CD14-positive monocyte (primary cell): ENCODE results near the gene NOTCH1. TPM values are rescaled to one million over a fixed set of nuclear protein-coding genes. Genes with fewer than 3 reads are reported as not detected.

Experiments
- DNase-seq, 3 donors: peaks; one replicate each; pipeline ENCODE4 v3.0.0-alpha.2; 2011 to 2022
- H2AFZ ChIP-seq: 2 replicates; pipeline ENCODE4 v1.6.0; 2012; ENCODE audit warnings: mild to moderate bottlenecking, low read depth, low read length, inconsistent platforms; ENCODE audit not compliant: insufficient read depth, poor library complexity, severe bottlenecking
- H3K27ac ChIP-seq, 2 donors: 1 replicate in 1 of 2; 2 replicates in 1 of 2; pipeline ENCODE4 v1.5.1; 2012 to 2013; ENCODE audit warnings: low read length in 2 of 2, control low read depth in 1 of 2, inconsistent platforms in 1 of 2, low read depth in 1 of 2, mild to moderate bottlenecking in 1 of 2
- H3K27me3 ChIP-seq, 2 donors: one replicate each; pipeline versions ENCODE4 v1.6.0 to v1.6.1; 2011 to 2013; ENCODE audit warnings: low read length in 2 of 2; ENCODE audit not compliant: control insufficient read depth in 2 of 2, insufficient read depth in 2 of 2
- H3K36me3 ChIP-seq, 2 donors: replicated peaks in 1 of 2; 1 replicate in 1 of 2; 2 replicates in 1 of 2; pipeline versions ENCODE4 v1.5.1 to v1.6.1; 2012 to 2013; ENCODE audit warnings: low read length in 2 of 2, control low read depth in 1 of 2, inconsistent platforms in 1 of 2, mild to moderate bottlenecking in 1 of 2; ENCODE audit not compliant: insufficient read depth in 2 of 2, control insufficient read depth in 1 of 2
- H3K4me1 ChIP-seq, 2 donors: 1 replicate in 1 of 2; 2 replicates in 1 of 2; pipeline versions ENCODE4 v1.5.1 to v1.6.1; 2012 to 2013; ENCODE audit warnings: low read length in 2 of 2, control low read depth in 1 of 2, inconsistent platforms in 1 of 2, mild to moderate bottlenecking in 1 of 2, moderate library complexity in 1 of 2; ENCODE audit not compliant: insufficient read depth in 2 of 2, control insufficient read depth in 1 of 2
- H3K4me2 ChIP-seq: replicated peaks from 2 replicates; pipeline ENCODE3; 2012; ENCODE audit warnings: low read length, moderate library complexity, mild to moderate bottlenecking; ENCODE audit not compliant: poor library complexity, severe bottlenecking; ENCODE audit errors: extremely low read depth
- H3K4me3 ChIP-seq, 3 experiments: fragments of 200-600 bp in 1 of 3; sonication (generic) in 1 of 3; replicated peaks in 1 of 3; 1 replicate in 2 of 3; 2 replicates in 1 of 3; pipeline ENCODE4 v1.5.1; 2011 to 2013; ENCODE audit warnings: low read length in 3 of 3, mild to moderate bottlenecking in 3 of 3, control low read depth in 2 of 3, low read depth in 2 of 3, inconsistent platforms in 1 of 3, moderate library complexity in 1 of 3
- H3K79me2 ChIP-seq: 2 replicates; pipeline ENCODE4 v1.6.0; 2012; ENCODE audit warnings: mild to moderate bottlenecking, control low read depth, inconsistent platforms, low read length, moderate library complexity; ENCODE audit not compliant: insufficient read depth
- H3K9ac ChIP-seq: 2 replicates; pipeline ENCODE4 v1.6.0; 2017; ENCODE audit warnings: low read length, mild to moderate bottlenecking; ENCODE audit not compliant: insufficient read depth, poor library complexity, severe bottlenecking
- H3K9me3 ChIP-seq, 2 donors: replicated peaks in 1 of 2; 1 replicate in 1 of 2; 2 replicates in 1 of 2; pipeline versions ENCODE4 v1.5.1 to v1.6.1; 2012 to 2013; ENCODE audit warnings: low read length in 2 of 2, control low read depth in 1 of 2; ENCODE audit not compliant: control insufficient read depth in 1 of 2, insufficient read depth in 1 of 2
- H4K20me1 ChIP-seq: 2 replicates; pipeline ENCODE4 v1.6.0; 2012; ENCODE audit warnings: mild to moderate bottlenecking, low read length, control low read depth, moderate library complexity; ENCODE audit not compliant: insufficient read depth
- H3K27ac Mint-ChIP-seq, 7 donors: one replicate each; pipeline ENCODE4 v1.8.0; 2020; ENCODE audit warnings: mild to moderate bottlenecking in 7 of 7, mixed read lengths in 7 of 7, moderate library complexity in 6 of 7, inconsistent platforms in 2 of 7
- H3K27me3 Mint-ChIP-seq, 3 donors: one replicate each; pipeline ENCODE4 v1.8.0; 2021 to 2022; ENCODE audit warnings: low read depth in 3 of 3, mild to moderate bottlenecking in 3 of 3, mixed read lengths in 3 of 3, moderate library complexity in 3 of 3, inconsistent platforms in 1 of 3
- H3K36me3 Mint-ChIP-seq, 2 donors: one replicate each; pipeline ENCODE4 v1.8.0; 2020; ENCODE audit warnings: mixed read lengths in 2 of 2, inconsistent platforms in 1 of 2, mild to moderate bottlenecking in 1 of 2
- H3K4me1 Mint-ChIP-seq: one replicate; pipeline ENCODE4 v1.8.0; 2020; ENCODE audit warnings: mild to moderate bottlenecking, mixed read lengths
- H3K4me3 Mint-ChIP-seq, 2 donors: one replicate each; pipeline ENCODE4 v1.8.0; 2020; ENCODE audit warnings: mild to moderate bottlenecking in 2 of 2, mixed read lengths in 2 of 2, moderate library complexity in 1 of 2
- H3K9me3 Mint-ChIP-seq, 7 donors: one replicate each; pipeline ENCODE4 v1.8.0; 2020 to 2022; ENCODE audit warnings: mixed read lengths in 7 of 7, mild to moderate bottlenecking in 6 of 7, moderate library complexity in 6 of 7, inconsistent platforms in 2 of 7
- WGBS: methylation state at CpG from one replicate; pipeline ENCODE4 v1.1.5; 2013; ENCODE audit warnings: missing lambda C conversion rate; ENCODE audit not compliant: insufficient coverage; 5-methylcytosine and 5-hydroxymethylcytosine counted together
- intact Hi-C, 2 donors: fragments of 100-400 bp; cut with micrococcal nuclease; formaldehyde crosslinking; loops; one replicate each; pipeline versions ENCODE4 v1.15.0 to v1.15.1; 2023
- polyA plus RNA-seq, 3 donors: library from polyadenylated mRNA; depleted of rRNA in 1 of 3; unstranded in 2 of 3; stranded (reverse) in 1 of 3; fragments of 300-500 nt in 2 of 3; fragments of >200 nt in 1 of 3; fragmentation: Illumina TruSeq in 2 of 3; gene quantifications; 1 replicate in 2 of 3; 2 replicates in 1 of 3; pipeline ENCODE4 v1.2.3, GENCODE V29; 2012 to 2021
- TF ChIP-seq, protein P1 (sequence below): fragments of 200-600 bp; IDR thresholded peaks from one replicate; pipeline ENCODE4 v1.8.0; 2022; ENCODE audit warnings: antibody characterized with exemption, mild to moderate bottlenecking

The NOTCH1 gene
- polyA plus RNA-seq, 3 donors: 1.4 to 33.0 (median 2.2) TPM

DNA sequence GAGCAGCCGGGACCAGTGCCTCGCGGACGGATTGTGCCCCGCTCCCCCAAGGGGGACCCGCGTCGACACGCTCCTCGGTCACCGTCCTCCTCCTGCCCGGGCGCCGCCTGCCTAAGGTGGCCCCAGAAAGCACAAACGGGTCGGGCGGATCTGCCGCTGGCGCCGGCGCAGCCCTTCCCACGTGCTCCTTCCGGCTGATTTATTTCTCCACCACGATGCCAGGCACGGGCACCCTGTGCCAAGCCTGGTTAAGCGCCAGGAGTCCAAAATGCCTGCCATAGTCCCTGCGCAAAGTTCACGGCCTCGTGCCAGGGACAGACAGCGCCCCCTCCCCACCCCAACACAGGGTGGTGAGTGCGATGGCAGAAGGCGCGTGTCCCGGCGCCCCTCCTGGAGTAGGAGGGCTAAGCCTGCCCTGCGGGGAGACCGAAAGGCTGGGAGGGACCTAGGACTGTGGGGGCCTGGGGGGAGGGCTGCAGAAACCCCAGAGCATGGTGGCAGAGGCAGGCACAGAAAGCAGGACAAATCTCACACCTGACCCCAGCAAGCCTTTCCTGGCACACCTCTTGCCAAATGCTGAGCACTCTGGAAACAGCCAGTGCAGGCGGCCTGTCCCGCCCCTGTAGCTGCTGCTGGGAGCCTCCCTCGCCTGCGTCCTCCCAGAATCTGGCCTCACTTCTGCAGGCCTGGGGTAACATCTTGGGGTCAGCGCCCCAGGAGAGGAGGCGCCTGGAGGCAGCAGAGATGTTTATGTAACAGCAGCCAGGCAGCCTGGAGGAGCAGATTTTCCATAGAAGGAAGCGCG lies 1.1 kb upstream of the NOTCH1 start:
- peak overlapping the region; percentile 78 for H3K4me2 ChIP-seq
- H3K9ac ChIP-seq: peak overlapping the region; percentile 84
- H3K27ac ChIP-seq: peak overlapping the region; percentile 84 to 92
- Mint-ChIP-seq H3K4me3 (peak overlapping the region; percentile 73 to 85), H3K9me3 (peaks cover 0 to 2% (median 0%) of the 10 kb centered on the region in 7 donors), H3K27me3 (peaks cover 2 to 11% (median 2%) of the 10 kb centered on the region in 3 donors), H3K27ac (peak overlapping the region; percentile 82 to 92 (median 90)), H3K36me3 (peaks cover 21 to 23% of the 10 kb centered on the region in 2 donors), H3K4me1 (peaks cover 54% of the 10 kb centered on the region)
- TF ChIP-seq, protein P1, sequence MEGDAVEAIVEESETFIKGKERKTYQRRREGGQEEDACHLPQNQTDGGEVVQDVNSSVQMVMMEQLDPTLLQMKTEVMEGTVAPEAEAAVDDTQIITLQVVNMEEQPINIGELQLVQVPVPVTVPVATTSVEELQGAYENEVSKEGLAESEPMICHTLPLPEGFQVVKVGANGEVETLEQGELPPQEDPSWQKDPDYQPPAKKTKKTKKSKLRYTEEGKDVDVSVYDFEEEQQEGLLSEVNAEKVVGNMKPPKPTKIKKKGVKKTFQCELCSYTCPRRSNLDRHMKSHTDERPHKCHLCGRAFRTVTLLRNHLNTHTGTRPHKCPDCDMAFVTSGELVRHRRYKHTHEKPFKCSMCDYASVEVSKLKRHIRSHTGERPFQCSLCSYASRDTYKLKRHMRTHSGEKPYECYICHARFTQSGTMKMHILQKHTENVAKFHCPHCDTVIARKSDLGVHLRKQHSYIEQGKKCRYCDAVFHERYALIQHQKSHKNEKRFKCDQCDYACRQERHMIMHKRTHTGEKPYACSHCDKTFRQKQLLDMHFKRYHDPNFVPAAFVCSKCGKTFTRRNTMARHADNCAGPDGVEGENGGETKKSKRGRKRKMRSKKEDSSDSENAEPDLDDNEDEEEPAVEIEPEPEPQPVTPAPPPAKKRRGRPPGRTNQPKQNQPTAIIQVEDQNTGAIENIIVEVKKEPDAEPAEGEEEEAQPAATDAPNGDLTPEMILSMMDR: no peak
- DNase-seq: peak; percentile 53 to 60 (median 54)
- H3K27me3 ChIP-seq: no peaks in the 10 kb centered on the region
- peaks cover 36% of the 10 kb centered on the region for H3K79me2 ChIP-seq
- intact Hi-C loops: loop anchor here (5.0 kb wide), 3 partner anchors 60 to 95 kb away; no protein-coding TSS in a partner anchor
- H4K20me1 ChIP-seq: peaks cover 36% of the 10 kb centered on the region
- peak overlapping the region; percentile 26 to 68 (median 34) for H3K4me3 ChIP-seq
- no peaks in the 10 kb centered on the region for H3K9me3 ChIP-seq
- peak overlapping the region; percentile 76 for H2AFZ ChIP-seq
- H3K36me3 ChIP-seq: peaks cover 16 to 22% of the 10 kb centered on the region in 2 donors
- WGBS: 17% methylated on average over 29 of the region's 45 CpGs
- H3K4me1 ChIP-seq: peaks cover 67 to 79% of the 10 kb centered on the region in 2 donors

DNA sequence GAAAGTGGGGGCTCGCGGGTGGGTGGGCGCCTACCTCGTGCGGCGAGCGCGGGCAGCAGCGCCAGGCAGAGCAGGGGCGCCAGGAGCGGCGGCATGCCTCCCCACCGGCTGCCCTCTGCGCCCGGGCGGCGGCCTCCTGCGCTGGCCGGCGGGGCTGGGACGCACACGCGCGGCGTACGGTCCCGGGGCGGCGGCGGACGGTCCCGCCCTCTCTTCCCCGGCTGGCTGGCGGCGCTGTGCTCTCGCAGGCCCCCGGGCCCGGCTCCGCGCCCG lies 220 bp downstream of the NOTCH1 start:
- H3K4me3 Mint-ChIP-seq: no peak overlapping the region
- peaks cover 0 to 2% (median 0%) of the 10 kb centered on the region in 7 donors for H3K9me3 Mint-ChIP-seq
- no peak for DNase-seq
- H3K4me1 Mint-ChIP-seq: peaks cover 51% of the 10 kb centered on the region
- intact Hi-C loops: loop anchor here (5.0 kb wide), 3 partner anchors 58 to 97 kb away; no protein-coding TSS in a partner anchor
- Histone ChIP-seq H3K9me3 (no peaks in the 10 kb centered on the region), H4K20me1 (peaks cover 48% of the 10 kb centered on the region), H3K4me2 (peak overlapping the region; percentile 96), H3K27me3 (no peaks in the 10 kb centered on the region), H3K36me3 (peaks cover 29 to 30% of the 10 kb centered on the region in 2 donors), H3K4me3 (peak overlapping the region; percentile 87 to 99 (median 93)), H3K9ac (peak overlapping the region; percentile 93), H3K79me2 (peaks cover 49% of the 10 kb centered on the region), H2AFZ (no peak overlapping the region), H3K4me1 (peaks cover 64 to 79% of the 10 kb centered on the region in 2 donors), H3K27ac (peak overlapping the region in 1 of 2 donors; percentile 87)
- TF ChIP-seq, protein P1: no peak
- peaks cover 2 to 11% (median 2%) of the 10 kb centered on the region in 3 donors for H3K27me3 Mint-ChIP-seq
- under 1% methylated on average over 41 of the region's 41 CpGs for WGBS
- peaks cover 33 to 36% of the 10 kb centered on the region in 2 donors for H3K36me3 Mint-ChIP-seq
- no peak overlapping the region for H3K27ac Mint-ChIP-seq
